Measurements from ENCODE around the gene ARRDC5.

ARRDC5 gene

DNA sequence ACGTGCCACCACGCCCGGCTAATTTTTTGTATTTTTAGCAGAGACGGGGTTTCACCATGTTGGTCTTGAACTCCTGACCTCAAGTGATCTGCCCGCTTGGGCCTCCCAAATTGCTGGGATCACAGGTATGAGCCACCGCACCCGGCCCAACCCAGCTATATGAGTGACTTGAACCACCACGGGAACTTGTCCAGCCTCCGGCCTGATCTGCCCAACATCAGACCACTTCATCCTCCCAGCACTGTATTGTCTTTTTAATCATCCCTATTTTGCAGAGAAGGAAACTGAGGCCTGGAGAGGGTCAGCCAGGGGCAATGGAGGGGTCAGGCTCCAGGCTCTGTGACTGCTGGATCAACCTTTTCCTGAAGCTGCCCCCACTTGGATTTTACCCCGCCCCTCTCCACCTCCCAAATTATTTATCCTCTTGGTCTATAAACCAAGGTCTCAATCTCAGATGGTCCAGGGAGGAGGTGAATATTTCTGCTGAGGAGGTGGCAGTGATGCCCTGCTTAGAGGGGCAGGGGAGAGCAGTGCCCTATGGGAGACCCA is 34.3 kb downstream of the ARRDC5 start:
- H3K36me3 ChIP-seq (ENCODE audit: control insufficient read depth in 2 of 2, insufficient read depth in 1 of 2, low read length in 2 of 2), result no peaks in the 10 kb centered on the region
- ChIA-PET POLR2A (interaction anchor here (0.6 to 1.9 kb wide), 5 partner anchors 13 to 163 kb away, joined by 3 to 10 read pairs (median 3); no protein-coding TSS in a partner anchor), CTCF (interaction anchor here (0.6 to 4.0 kb wide), 6 partner anchors 17 to 171 kb away, joined by 3 to 31 read pairs (median 4); no protein-coding TSS in a partner anchor)
- no peak overlapping the region for H3K27ac ChIP-seq (ENCODE audit: extremely low read depth, low read depth, low read length)
- no peaks in the 10 kb centered on the region for H3K9me3 ChIP-seq (ENCODE audit: control insufficient read depth, insufficient read depth, low read depth, low read length)
- H3K4me3 ChIP-seq (ENCODE audit: low read depth, low read length), result no peak overlapping the region
- no peak for TF ChIP-seq TRIM28 (IDR thresholded peaks at IDR 0.05; ENCODE audit: borderline replicate concordance, low read length)
- TF ChIP-seq ZNF416 (tag by site-specific recombination; IDR thresholded peaks at IDR 0.05), result no peak
- no peak for TF ChIP-seq ZNF114 (tag by site-specific recombination; IDR thresholded peaks at IDR 0.05)
- TF ChIP-seq, protein P1, sequence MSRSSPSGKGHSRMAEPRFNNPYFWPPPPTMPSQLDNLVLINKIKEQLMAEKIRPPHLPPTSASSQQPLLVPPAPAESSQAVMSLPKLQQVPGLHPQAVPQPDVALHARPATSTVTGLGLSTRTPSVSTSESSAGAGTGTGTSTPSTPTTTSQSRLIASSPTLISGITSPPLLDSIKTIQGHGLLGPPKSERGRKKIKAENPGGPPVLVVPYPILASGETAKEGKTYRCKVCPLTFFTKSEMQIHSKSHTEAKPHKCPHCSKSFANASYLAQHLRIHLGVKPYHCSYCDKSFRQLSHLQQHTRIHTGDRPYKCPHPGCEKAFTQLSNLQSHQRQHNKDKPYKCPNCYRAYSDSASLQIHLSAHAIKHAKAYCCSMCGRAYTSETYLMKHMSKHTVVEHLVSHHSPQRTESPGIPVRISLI (tag by site-specific recombination; IDR thresholded peaks at IDR 0.05), result no peak
- no peak for TF ChIP-seq ZBTB20 (tag by site-specific recombination; IDR thresholded peaks at IDR 0.05)
- no peak for TF ChIP-seq HOXA7 (CRISPR knock-in tag; IDR thresholded peaks at IDR 0.05; ENCODE audit: borderline replicate concordance)
- no peak for TF ChIP-seq ZNF48 (tag by site-specific recombination; IDR thresholded peaks at IDR 0.05)
- no peak for TF ChIP-seq ZNF529 (tag by site-specific recombination; IDR thresholded peaks at IDR 0.05; ENCODE audit: insufficient replicate concordance)
- TF ChIP-seq SP7 (tag by site-specific recombination; IDR thresholded peaks at IDR 0.05), result no peak
- TF ChIP-seq ZNF514 (tag by site-specific recombination; IDR thresholded peaks at IDR 0.05), result no peak
- no peak for TF ChIP-seq ZNF777 (tag by site-specific recombination; IDR thresholded peaks at IDR 0.05; ENCODE audit: borderline replicate concordance)
- TF ChIP-seq ZNF112 (tag by site-specific recombination; IDR thresholded peaks at IDR 0.05), result no peak
- no peak for TF ChIP-seq ZBTB21 (tag by site-specific recombination; IDR thresholded peaks at IDR 0.05)
- TF ChIP-seq ZNF10 (tag by site-specific recombination; IDR thresholded peaks at IDR 0.05), result no peak
- TF ChIP-seq EGR2 (tag by site-specific recombination; IDR thresholded peaks at IDR 0.05; ENCODE audit: low read depth), result no peak
- TF ChIP-seq YY2 (tag by site-specific recombination; IDR thresholded peaks at IDR 0.05), result no peak
- no peak for TF ChIP-seq ZNF121 (tag by site-specific recombination; IDR thresholded peaks at IDR 0.05)
- TF ChIP-seq ZNF548 (tag by site-specific recombination; IDR thresholded peaks at IDR 0.05), result no peak
- no peak for TF ChIP-seq ZNF292 (tag by site-specific recombination; IDR thresholded peaks at IDR 0.05; ENCODE audit: borderline replicate concordance, low read depth)
- H3K4me1 ChIP-seq (ENCODE audit: control insufficient read depth, insufficient read depth, low read length), result peaks cover 3% of the 10 kb centered on the region; the same call in 1 of the 2 replicates

GRCh38 chr19:4867534-4868285 is 35.0 kb downstream of the ARRDC5 start, which contains the start of gene PLIN3:
TSS of gene PLIN3 (minus strand) at chr19:4867667. CDS start at chr19:4861394, 6,273 bp downstream.
- Histone ChIP-seq H3K36me3 (ENCODE audit: control insufficient read depth in 2 of 2, insufficient read depth in 1 of 2, low read length in 2 of 2) (no peaks in the 10 kb centered on the region), H3K27ac (ENCODE audit: extremely low read depth, low read depth, low read length) (no peak within 1 kb of the TSS), H3K9me3 (ENCODE audit: control insufficient read depth, insufficient read depth, low read depth, low read length) (no peaks in the 10 kb centered on the region), H3K4me3 (ENCODE audit: low read depth, low read length) (peak within 1 kb of the TSS; percentile 63), H3K4me1 (ENCODE audit: control insufficient read depth, insufficient read depth, low read length) (peaks cover 3% of the 10 kb centered on the region; the same call in 1 of the 2 replicates)
- ChIA-PET POLR2A (interaction anchor here (0.5 to 1.4 kb wide), 9 partner anchors 9 to 819 kb away, joined by 3 to 12 read pairs (median 3); no protein-coding TSS in a partner anchor), CTCF (interaction anchor here (0.6 to 4.0 kb wide), 6 partner anchors 13 to 171 kb away, joined by 3 to 31 read pairs (median 3); no protein-coding TSS in a partner anchor)
- TF ChIP-seq ZNF600 (tag by site-specific recombination; IDR thresholded peaks at IDR 0.05) (peak; percentile 63), ZNF449 (tag by site-specific recombination; IDR thresholded peaks at IDR 0.05) (no peak), EGR2 (tag by site-specific recombination; IDR thresholded peaks at IDR 0.05; ENCODE audit: low read depth) (peak; percentile 78), ZNF777 (tag by site-specific recombination; IDR thresholded peaks at IDR 0.05; ENCODE audit: borderline replicate concordance) (no peak), ZNF2 (tag by site-specific recombination; IDR thresholded peaks at IDR 0.05) (peak; percentile 61; the same call in 1 of the 2 replicates), ZNF629 (tag by site-specific recombination; IDR thresholded peaks at IDR 0.05) (peak; percentile 68), ZBTB1 (tag by site-specific recombination; IDR thresholded peaks at IDR 0.05) (no peak), ZNF350 (tag by site-specific recombination; IDR thresholded peaks at IDR 0.05) (no peak), ZNF354C (tag by site-specific recombination; IDR thresholded peaks at IDR 0.05; ENCODE audit: borderline replicate concordance, low read depth) (no peak), ZNF311 (tag by site-specific recombination; IDR thresholded peaks at IDR 0.05; ENCODE audit: borderline replicate concordance) (no peak), IKZF3 (tag by site-specific recombination; IDR thresholded peaks at IDR 0.05) (no peak)
- TF ChIP-seq, protein P1 (tag by site-specific recombination; IDR thresholded peaks at IDR 0.05), result no peak
- TF ChIP-seq, protein P2, sequence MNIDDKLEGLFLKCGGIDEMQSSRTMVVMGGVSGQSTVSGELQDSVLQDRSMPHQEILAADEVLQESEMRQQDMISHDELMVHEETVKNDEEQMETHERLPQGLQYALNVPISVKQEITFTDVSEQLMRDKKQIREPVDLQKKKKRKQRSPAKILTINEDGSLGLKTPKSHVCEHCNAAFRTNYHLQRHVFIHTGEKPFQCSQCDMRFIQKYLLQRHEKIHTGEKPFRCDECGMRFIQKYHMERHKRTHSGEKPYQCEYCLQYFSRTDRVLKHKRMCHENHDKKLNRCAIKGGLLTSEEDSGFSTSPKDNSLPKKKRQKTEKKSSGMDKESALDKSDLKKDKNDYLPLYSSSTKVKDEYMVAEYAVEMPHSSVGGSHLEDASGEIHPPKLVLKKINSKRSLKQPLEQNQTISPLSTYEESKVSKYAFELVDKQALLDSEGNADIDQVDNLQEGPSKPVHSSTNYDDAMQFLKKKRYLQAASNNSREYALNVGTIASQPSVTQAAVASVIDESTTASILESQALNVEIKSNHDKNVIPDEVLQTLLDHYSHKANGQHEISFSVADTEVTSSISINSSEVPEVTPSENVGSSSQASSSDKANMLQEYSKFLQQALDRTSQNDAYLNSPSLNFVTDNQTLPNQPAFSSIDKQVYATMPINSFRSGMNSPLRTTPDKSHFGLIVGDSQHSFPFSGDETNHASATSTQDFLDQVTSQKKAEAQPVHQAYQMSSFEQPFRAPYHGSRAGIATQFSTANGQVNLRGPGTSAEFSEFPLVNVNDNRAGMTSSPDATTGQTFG (tag by site-specific recombination; IDR thresholded peaks at IDR 0.05; ENCODE audit: borderline replicate concordance), result no peak

Measured in HEK293 (cell line).